ENCODE results near the gene CD96.

The CD96 gene

GRCh38 chr3:111571282-111571681 is 29.3 kb downstream of the CD96 start:
- no peak for TF ChIP-seq CTCF (conservative IDR thresholded peaks at IDR 0.05; ENCODE audit: low read depth, low read length)
- H3K9ac ChIP-seq, result no peak overlapping the region
- H4K20me1 ChIP-seq (ENCODE audit: insufficient read depth), result no peaks in the 10 kb centered on the region
- no peaks in the 10 kb centered on the region for H3K27me3 ChIP-seq (ENCODE audit: insufficient read depth, low read depth)
- no peaks in the 10 kb centered on the region for H3K79me2 ChIP-seq (ENCODE audit: insufficient read depth, low read depth)
- no peak overlapping the region for H2AFZ ChIP-seq (ENCODE audit: low read depth)
- no peak overlapping the region for H3K4me2 ChIP-seq
- H3K36me3 ChIP-seq (ENCODE audit: insufficient read depth), result no peaks in the 10 kb centered on the region
- no peak overlapping the region for H3K27ac ChIP-seq
- H3K4me1 ChIP-seq (ENCODE audit: low read depth, poor library complexity, severe bottlenecking), result no peaks in the 10 kb centered on the region
- H3K4me3 ChIP-seq (IDR thresholded peaks at IDR 0.05; ENCODE audit: insufficient read depth, low read depth, low read length), result no peak overlapping the region

GRCh38 chr3:111571907-111572460 is 30.0 kb downstream of the CD96 start:
- no peaks in the 10 kb centered on the region for H3K79me2 ChIP-seq (ENCODE audit: insufficient read depth, low read depth)
- no peak overlapping the region for H3K4me2 ChIP-seq
- no peak overlapping the region for H2AFZ ChIP-seq (ENCODE audit: low read depth)
- H4K20me1 ChIP-seq (ENCODE audit: insufficient read depth), result no peaks in the 10 kb centered on the region
- H3K4me1 ChIP-seq (ENCODE audit: low read depth, poor library complexity, severe bottlenecking), result no peaks in the 10 kb centered on the region
- no peak overlapping the region for H3K4me3 ChIP-seq (IDR thresholded peaks at IDR 0.05; ENCODE audit: insufficient read depth, low read depth, low read length)
- no peaks in the 10 kb centered on the region for H3K36me3 ChIP-seq (ENCODE audit: insufficient read depth)
- TF ChIP-seq CTCF (conservative IDR thresholded peaks at IDR 0.05; ENCODE audit: low read depth, low read length), result no peak
- no peak overlapping the region for H3K9ac ChIP-seq
- no peak overlapping the region for H3K27ac ChIP-seq
- H3K27me3 ChIP-seq (ENCODE audit: insufficient read depth, low read depth), result no peaks in the 10 kb centered on the region

- TF ChIP-seq CTCF (conservative IDR thresholded peaks at IDR 0.05; ENCODE audit: low read depth, low read length), result no peak
- Histone ChIP-seq H3K9ac (no peak overlapping the region), H4K20me1 (ENCODE audit: insufficient read depth) (no peaks in the 10 kb centered on the region), H3K4me1 (ENCODE audit: low read depth, poor library complexity, severe bottlenecking) (no peaks in the 10 kb centered on the region), H3K4me2 (no peak overlapping the region), H3K4me3 (IDR thresholded peaks at IDR 0.05; ENCODE audit: insufficient read depth, low read depth, low read length) (no peak overlapping the region), H2AFZ (ENCODE audit: low read depth) (no peak overlapping the region), H3K27ac (no peak overlapping the region), H3K27me3 (ENCODE audit: insufficient read depth, low read depth) (no peaks in the 10 kb centered on the region), H3K79me2 (ENCODE audit: insufficient read depth, low read depth) (no peaks in the 10 kb centered on the region), H3K36me3 (ENCODE audit: insufficient read depth) (no peaks in the 10 kb centered on the region)
These were observed 35.1 kb downstream of the CD96 start for GRCh38 chr3:111577113-111577512.

GRCh38 chr3:111577798-111578685 is 36.0 kb downstream of the CD96 start:
- H3K9ac ChIP-seq, result no peak overlapping the region
- no peak overlapping the region for H3K27ac ChIP-seq
- no peak for TF ChIP-seq CTCF (conservative IDR thresholded peaks at IDR 0.05; ENCODE audit: low read depth, low read length)
- no peaks in the 10 kb centered on the region for H4K20me1 ChIP-seq (ENCODE audit: insufficient read depth)
- no peaks in the 10 kb centered on the region for H3K36me3 ChIP-seq (ENCODE audit: insufficient read depth)
- H3K4me2 ChIP-seq, result no peak overlapping the region
- H3K79me2 ChIP-seq (ENCODE audit: insufficient read depth, low read depth), result no peaks in the 10 kb centered on the region
- no peak overlapping the region for H2AFZ ChIP-seq (ENCODE audit: low read depth)
- H3K4me1 ChIP-seq (ENCODE audit: low read depth, poor library complexity, severe bottlenecking), result no peaks in the 10 kb centered on the region
- H3K4me3 ChIP-seq (IDR thresholded peaks at IDR 0.05; ENCODE audit: insufficient read depth, low read depth, low read length), result no peak overlapping the region
- no peaks in the 10 kb centered on the region for H3K27me3 ChIP-seq (ENCODE audit: insufficient read depth, low read depth)
